ENCODE results near the gene SOX6.

The SOX6 gene

GRCh38 chr11:16356057-16356760 lies at the start of gene SOX6:
TSS of gene SOX6 (minus strand) at chr11:16356546. CDS start at chr11:16341248, 15,298 bp downstream.
- Histone ChIP-seq H3K9me3 (ENCODE audit: control insufficient read depth, insufficient read depth, low read length) (no peaks in the 10 kb centered on the region), H3K36me3 (ENCODE audit: control insufficient read depth, low read length) (no peaks in the 10 kb centered on the region), H3K27ac (ENCODE audit: low read depth, low read length) (no peak within 1 kb of the TSS), H3K4me2 (ENCODE audit: low read length) (no peak within 1 kb of the TSS), H3F3A (ENCODE audit: control insufficient read depth, insufficient read depth) (no peaks in the 10 kb centered on the region), H3K9me2 (replicated peaks; ENCODE audit: control insufficient read depth, low read length) (no peaks in the 10 kb centered on the region), H3K27me3 (ENCODE audit: control insufficient read depth, low read length) (peaks cover 3% of the 10 kb centered on the region; the same call in 1 of the 2 replicates), H4K20me1 (ENCODE audit: control insufficient read depth, insufficient read depth, low read depth, low read length) (no peaks in the 10 kb centered on the region), H3K4me3 (ENCODE audit: low read length) (no peak within 1 kb of the TSS), H3K4me1 (ENCODE audit: control insufficient read depth, low read length) (no peaks in the 10 kb centered on the region), H3K79me2 (ENCODE audit: control insufficient read depth, low read length) (no peaks in the 10 kb centered on the region)
- TF ChIP-seq CTCF (IDR thresholded peaks at IDR 0.05; ENCODE audit: low read depth, low read length, poor library complexity, severe bottlenecking) = no peak
- no peak for TF ChIP-seq EZH2phosphoT487 (IDR thresholded peaks at IDR 0.05; ENCODE audit: borderline replicate concordance, low read length)

- no peak overlapping the region for H3K27ac ChIP-seq (ENCODE audit: low read depth, low read length)
- no peaks in the 10 kb centered on the region for H3K27me3 ChIP-seq (ENCODE audit: control insufficient read depth, low read length)
- TF ChIP-seq EZH2phosphoT487 (IDR thresholded peaks at IDR 0.05; ENCODE audit: borderline replicate concordance, low read length) = no peak
- no peak for TF ChIP-seq CTCF (IDR thresholded peaks at IDR 0.05; ENCODE audit: low read depth, low read length, poor library complexity, severe bottlenecking)
- H3K9me2 ChIP-seq (replicated peaks; ENCODE audit: control insufficient read depth, low read length) = no peaks in the 10 kb centered on the region
- no peaks in the 10 kb centered on the region for H3K4me1 ChIP-seq (ENCODE audit: control insufficient read depth, low read length)
- no peak overlapping the region for H3K4me3 ChIP-seq (ENCODE audit: low read length)
- H3K36me3 ChIP-seq (ENCODE audit: control insufficient read depth, low read length) = no peaks in the 10 kb centered on the region
- no peaks in the 10 kb centered on the region for H3F3A ChIP-seq (ENCODE audit: control insufficient read depth, insufficient read depth)
- no peaks in the 10 kb centered on the region for H3K9me3 ChIP-seq (ENCODE audit: control insufficient read depth, insufficient read depth, low read length)
- no peaks in the 10 kb centered on the region for H4K20me1 ChIP-seq (ENCODE audit: control insufficient read depth, insufficient read depth, low read depth, low read length)
- H3K4me2 ChIP-seq (ENCODE audit: low read length) = no peak overlapping the region
- H3K79me2 ChIP-seq (ENCODE audit: control insufficient read depth, low read length) = no peaks in the 10 kb centered on the region
These were observed 48.5 kb upstream of the SOX6 start for GRCh38 chr11:16404781-16405285.

- Histone ChIP-seq H3K79me2 (ENCODE audit: control insufficient read depth, low read length) (no peaks in the 10 kb centered on the region), H3K27ac (ENCODE audit: low read depth, low read length) (no peak overlapping the region), H3K4me2 (ENCODE audit: low read length) (no peak overlapping the region), H3K4me1 (ENCODE audit: control insufficient read depth, low read length) (no peaks in the 10 kb centered on the region), H3F3A (ENCODE audit: control insufficient read depth, insufficient read depth) (no peaks in the 10 kb centered on the region), H3K9me2 (replicated peaks; ENCODE audit: control insufficient read depth, low read length) (no peaks in the 10 kb centered on the region), H3K4me3 (ENCODE audit: low read length) (no peak overlapping the region), H4K20me1 (ENCODE audit: control insufficient read depth, insufficient read depth, low read depth, low read length) (no peaks in the 10 kb centered on the region), H3K27me3 (ENCODE audit: control insufficient read depth, low read length) (no peaks in the 10 kb centered on the region), H3K9me3 (ENCODE audit: control insufficient read depth, insufficient read depth, low read length) (no peaks in the 10 kb centered on the region), H3K36me3 (ENCODE audit: control insufficient read depth, low read length) (no peaks in the 10 kb centered on the region)
- no peak for TF ChIP-seq EZH2phosphoT487 (IDR thresholded peaks at IDR 0.05; ENCODE audit: borderline replicate concordance, low read length)
- no peak for TF ChIP-seq CTCF (IDR thresholded peaks at IDR 0.05; ENCODE audit: low read depth, low read length, poor library complexity, severe bottlenecking)
These were observed 47.5 kb upstream of the SOX6 start for GRCh38 chr11:16403851-16404250.
